Skeletal muscle tissue (tissue), 1 donor: ENCODE results near the gene XPO4. TPM values are rescaled to one million over a fixed set of nuclear protein-coding genes. Genes with fewer than 3 reads are reported as not detected.

Source experiments
- total RNA-seq: library from RNA; depleted of rRNA; stranded (reverse); fragments of >200 nt; gene quantifications from one replicate; pipeline ENCODE4 v1.2.3, GENCODE V29; 2014

XPO4 gene
- total RNA-seq, 1 donor from 2014 or later = 28.2 TPM

Other genes starting within 250 kb of the XPO4 start
- 7.3 TPM for gene IL17D, start 199.0 kb downstream of the XPO4 start, total RNA-seq
- gene EEF1AKMT1, start 128.8 kb downstream of the XPO4 start, total RNA-seq = 13.6 TPM
- 8.9 TPM for gene LATS2, start 158.8 kb upstream of the XPO4 start, total RNA-seq
- 43.8 TPM for gene SAP18, start 237.4 kb upstream of the XPO4 start, total RNA-seq